DMS79 treated with DMSO at 0.1 percent for 48 hours (cell line): ENCODE data around the gene SPSB1.
"Not testable (repeated sequence)": the region's sequence is repeated elsewhere in the genome, so short reads cannot be mapped to it uniquely, and the experiment has no call there.

Source experiments
- DNase-seq: peaks from one replicate; lab custom pipeline; 2025; lab: John Stamatoyannopoulos, UW

Gene SPSB1

GRCh38 chr1:9366943-9367780, 74.5 kb downstream of the SPSB1 start:
- DNase-seq: no peak

- DNase-seq: no peak
These were observed 75.1 kb downstream of the SPSB1 start for GRCh38 chr1:9367806-9368205.

GRCh38 chr1:9368356-9368755, 75.7 kb downstream of the SPSB1 start:
- DNase-seq: no peak

- DNase-seq: no peak
These were observed 77.5 kb downstream of the SPSB1 start for GRCh38 chr1:9369964-9370788.

GRCh38 chr1:9371391-9371935, 78.8 kb downstream of the SPSB1 start:
- DNase-seq: peak; percentile 70

- no peak for DNase-seq
These were observed 79.3 kb downstream of the SPSB1 start for GRCh38 chr1:9371951-9372350.

GRCh38 chr1:9373619-9374018, 80.9 kb downstream of the SPSB1 start:
- peak; percentile 80 for DNase-seq

- DNase-seq: peak; percentile 7
These were observed 82.2 kb downstream of the SPSB1 start for GRCh38 chr1:9374748-9375341.

- DNase-seq: no peak
These were observed 83.2 kb downstream of the SPSB1 start for GRCh38 chr1:9375912-9376311.

GRCh38 chr1:9376430-9376829, 83.7 kb downstream of the SPSB1 start:
- DNase-seq: no peak

- DNase-seq: no peak
These were observed 84.2 kb downstream of the SPSB1 start for GRCh38 chr1:9376886-9377333.

- DNase-seq: no peak
These were observed 86.1 kb downstream of the SPSB1 start for GRCh38 chr1:9378801-9379200.

- DNase-seq: no peak
These were observed 88.0 kb downstream of the SPSB1 start for GRCh38 chr1:9380711-9381110.

- DNase-seq: no peak
These were observed 90.2 kb downstream of the SPSB1 start for GRCh38 chr1:9382643-9383491.

GRCh38 chr1:9384128-9384527, 91.4 kb downstream of the SPSB1 start:
- no peak for DNase-seq

GRCh38 chr1:9384751-9385245, 92.1 kb downstream of the SPSB1 start:
- no peak for DNase-seq

- DNase-seq: not testable (repeated sequence)
These were observed 92.7 kb downstream of the SPSB1 start for GRCh38 chr1:9385392-9385791.

- no peak for DNase-seq
These were observed 93.3 kb downstream of the SPSB1 start for GRCh38 chr1:9385801-9386573.

GRCh38 chr1:9388335-9389180, 95.9 kb downstream of the SPSB1 start:
- DNase-seq: no peak
